Immature natural killer cell (primary cell): ENCODE measurements around the gene NHLRC2. TPM values are rescaled to one million over a fixed set of nuclear protein-coding genes. Genes with fewer than 3 reads are reported as not detected.
A peak's percentile ranks its signal among the peaks of the same experiment; 100 is the strongest.

Experiments used
- DNase-seq, 3 donors: peaks; one replicate each; pipeline ENCODE4 v3.0.0; 2022; ENCODE audit warnings: mixed read lengths in 1 of 3
- H3K27ac Mint-ChIP-seq, 6 donors: one replicate each; pipeline ENCODE4 v1.8.0; 2020; ENCODE audit warnings: mixed read lengths in 6 of 6, mild to moderate bottlenecking in 5 of 6, inconsistent platforms in 4 of 6, moderate library complexity in 3 of 6
- H3K27me3 Mint-ChIP-seq, 3 donors: one replicate each; pipeline ENCODE4 v1.8.0; 2020 to 2021; ENCODE audit warnings: low read depth in 3 of 3, mild to moderate bottlenecking in 3 of 3, mixed read lengths in 3 of 3, moderate library complexity in 3 of 3, inconsistent platforms in 1 of 3
- H3K36me3 Mint-ChIP-seq, 3 donors: one replicate each; pipeline ENCODE4 v1.8.0; 2020; ENCODE audit warnings: mixed read lengths in 3 of 3, inconsistent platforms in 2 of 3, mild to moderate bottlenecking in 2 of 3
- H3K4me1 Mint-ChIP-seq, 2 donors: one replicate each; pipeline ENCODE4 v1.8.0; 2020; ENCODE audit warnings: inconsistent platforms in 2 of 2, mild to moderate bottlenecking in 2 of 2, mixed read lengths in 2 of 2, moderate library complexity in 1 of 2
- H3K4me3 Mint-ChIP-seq, 5 donors: one replicate each; pipeline ENCODE4 v1.8.0; 2020; ENCODE audit warnings: mild to moderate bottlenecking in 5 of 5, mixed read lengths in 5 of 5, inconsistent platforms in 3 of 5, moderate library complexity in 3 of 5
- H3K9me3 Mint-ChIP-seq, 6 donors: one replicate each; pipeline ENCODE4 v1.8.0; 2020; ENCODE audit warnings: mild to moderate bottlenecking in 6 of 6, mixed read lengths in 6 of 6, inconsistent platforms in 4 of 6, moderate library complexity in 3 of 6
- polyA plus RNA-seq, 3 donors: library from polyadenylated mRNA; unstranded; fragments of 300-500 nt; fragmentation: Illumina TruSeq; gene quantifications; one replicate each; pipeline ENCODE4 v1.2.3, GENCODE V29; 2021

The NHLRC2 gene
- polyA plus RNA-seq, 3 donors from 2014 or later, result 8.9 to 11.3 (median 10.2) TPM

DNA sequence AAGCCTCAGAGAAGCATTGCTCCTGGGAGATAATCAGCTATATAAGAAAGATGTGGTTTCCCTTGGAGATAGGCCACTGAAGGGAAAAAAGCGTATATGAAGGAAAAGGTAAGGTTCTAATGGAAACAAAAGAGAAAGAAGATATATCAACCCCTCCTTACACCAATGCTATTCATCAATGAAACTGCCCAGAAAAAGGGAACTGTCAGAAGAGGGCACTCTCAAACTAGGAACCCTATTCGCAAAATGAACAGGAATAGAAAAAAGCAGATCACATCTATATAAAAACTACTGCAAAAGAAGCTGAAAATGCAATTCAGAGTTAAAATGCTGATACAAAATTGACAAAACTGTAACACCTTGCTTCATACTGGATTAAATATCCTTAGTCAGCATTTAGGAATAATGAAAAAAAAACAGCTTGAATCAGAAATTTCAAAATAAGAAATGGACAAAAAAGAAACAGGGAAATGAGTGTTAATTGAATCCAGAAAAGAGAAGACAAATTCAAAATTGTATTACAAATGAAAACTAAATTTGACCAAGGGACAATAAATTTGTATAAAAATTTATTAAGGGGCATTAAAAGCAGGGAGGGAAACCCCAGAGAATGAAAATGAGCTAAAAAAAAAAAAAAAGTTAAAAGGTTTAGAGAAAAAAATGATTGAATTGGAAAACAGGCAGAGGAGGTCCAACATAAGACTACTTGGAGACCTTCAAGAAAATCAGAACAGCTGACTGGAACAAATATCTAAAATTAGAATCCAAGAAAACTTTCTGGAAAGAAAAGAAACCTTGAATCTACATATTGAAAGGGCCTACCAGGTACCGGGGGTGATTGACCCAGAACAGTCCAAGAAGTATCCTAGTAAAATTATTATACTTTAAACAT lies 17.9 kb downstream of the NHLRC2 start:
- Mint-ChIP-seq H3K4me3 (no peak overlapping the region), H3K9me3 (peaks cover 0 to 3% (median 0%) of the 10 kb centered on the region in 6 donors), H3K36me3 (peaks cover 3 to 17% (median 11%) of the 10 kb centered on the region in 3 donors), H3K27me3 (peaks cover 0 to 1% (median 0%) of the 10 kb centered on the region in 3 donors), H3K27ac (no peak overlapping the region), H3K4me1 (peaks cover 3 to 27% of the 10 kb centered on the region in 2 donors)
- DNase-seq, result no peak

DNA sequence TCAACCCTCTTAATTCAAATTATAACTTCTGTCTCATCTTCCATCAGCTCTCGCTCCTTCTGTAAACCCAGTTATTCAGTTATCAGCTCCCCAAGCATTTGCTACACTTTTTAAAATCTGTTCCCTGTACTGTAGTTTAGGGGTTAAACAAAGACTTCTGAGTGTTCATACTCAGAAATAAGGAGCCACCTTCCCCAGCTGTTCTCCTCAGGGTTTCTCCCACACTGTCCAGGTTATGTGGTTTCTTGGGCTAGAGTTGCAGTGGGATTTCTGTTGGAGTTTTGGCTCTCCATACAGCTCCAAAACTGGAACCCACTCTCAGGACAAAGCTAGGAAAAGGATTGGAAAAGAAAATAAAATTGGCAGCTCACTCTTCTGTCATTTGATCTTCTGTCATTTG lies 20.8 kb downstream of the NHLRC2 start:
- no peak overlapping the region for H3K4me3 Mint-ChIP-seq
- peaks cover 0 to 22% (median 15%) of the 10 kb centered on the region in 3 donors for H3K36me3 Mint-ChIP-seq
- peaks cover 0 to 24% of the 10 kb centered on the region in 2 donors for H3K4me1 Mint-ChIP-seq
- no peaks in the 10 kb centered on the region for H3K27me3 Mint-ChIP-seq
- H3K27ac Mint-ChIP-seq, result no peak overlapping the region
- peaks cover 0 to 3% (median 0%) of the 10 kb centered on the region in 6 donors for H3K9me3 Mint-ChIP-seq
- DNase-seq, result no peak

DNA sequence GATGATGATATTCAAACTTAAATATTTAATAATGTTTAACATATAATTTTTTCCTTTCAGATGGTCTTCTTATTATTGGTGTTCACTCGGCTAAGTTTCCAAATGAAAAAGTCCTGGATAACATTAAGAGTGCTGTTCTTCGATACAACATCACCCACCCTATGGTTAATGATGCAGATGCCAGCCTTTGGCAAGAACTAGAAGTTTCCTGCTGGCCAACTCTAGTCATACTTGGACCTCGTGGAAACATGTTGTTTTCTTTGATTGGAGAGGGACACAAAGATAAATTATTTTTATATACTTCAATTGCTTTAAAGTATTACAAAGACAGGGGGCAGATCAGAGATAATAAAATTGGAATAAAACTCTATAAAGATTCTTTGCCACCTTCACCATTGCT lies 22.0 kb downstream of the NHLRC2 start:
- peaks cover 0 to 3% (median 0%) of the 10 kb centered on the region in 6 donors for H3K9me3 Mint-ChIP-seq
- no peak for DNase-seq
- no peak overlapping the region for H3K4me3 Mint-ChIP-seq
- H3K4me1 Mint-ChIP-seq, result peaks cover under 1 to 25% of the 10 kb centered on the region in 2 donors
- peaks cover 0 to 2% (median 0%) of the 10 kb centered on the region in 3 donors for H3K27me3 Mint-ChIP-seq
- no peak overlapping the region for H3K27ac Mint-ChIP-seq
- H3K36me3 Mint-ChIP-seq, result peaks cover 0 to 22% (median 15%) of the 10 kb centered on the region in 3 donors

DNA sequence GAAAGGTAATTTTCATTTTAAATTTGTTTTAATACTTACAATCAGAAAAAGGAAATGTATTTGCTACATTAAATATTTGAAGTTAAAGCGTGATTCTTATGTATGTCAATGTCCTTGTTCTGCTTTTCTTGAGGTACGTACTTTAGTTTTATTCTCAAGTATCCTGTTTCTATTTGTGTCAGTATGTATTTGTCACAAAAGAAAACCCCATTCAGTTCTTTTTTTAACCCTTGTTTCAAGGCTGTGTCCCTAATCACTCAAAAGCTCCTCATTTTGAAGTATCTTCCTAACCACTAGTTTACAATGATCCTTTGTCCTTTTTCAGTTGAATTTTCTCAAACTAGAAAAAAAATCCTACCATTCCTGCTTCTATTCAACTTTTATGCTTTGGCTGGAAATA lies 25.2 kb downstream of the NHLRC2 start:
- no peak overlapping the region for H3K4me3 Mint-ChIP-seq
- H3K36me3 Mint-ChIP-seq, result peaks cover 5 to 31% (median 30%) of the 10 kb centered on the region in 3 donors
- H3K27me3 Mint-ChIP-seq, result peaks cover 0 to 2% (median 0%) of the 10 kb centered on the region in 3 donors
- H3K27ac Mint-ChIP-seq, result no peak overlapping the region
- no peaks in the 10 kb centered on the region for H3K9me3 Mint-ChIP-seq
- peaks cover 22 to 39% of the 10 kb centered on the region in 2 donors for H3K4me1 Mint-ChIP-seq
- no peak for DNase-seq

DNA sequence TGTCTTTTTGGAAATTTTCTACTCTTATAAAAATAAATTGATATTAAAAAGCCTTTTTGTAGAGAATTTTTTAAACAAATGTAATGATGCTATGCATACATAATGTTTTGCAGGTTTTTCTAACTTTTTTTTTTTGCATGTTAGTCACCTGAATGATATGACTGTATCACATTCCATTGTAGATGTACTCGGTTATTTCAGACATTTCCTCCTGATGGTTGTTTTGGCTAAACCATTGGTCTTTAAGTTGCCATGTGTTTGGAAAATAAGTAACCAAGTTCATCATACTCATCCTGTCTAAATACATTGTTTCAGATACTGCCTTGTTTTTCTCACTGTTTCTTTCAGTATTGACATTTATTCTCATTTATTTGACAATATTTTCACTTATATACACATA lies 25.8 kb downstream of the NHLRC2 start:
- DNase-seq, result no peak
- Mint-ChIP-seq H3K27ac (no peak overlapping the region), H3K4me1 (peaks cover 22 to 34% of the 10 kb centered on the region in 2 donors), H3K4me3 (no peak overlapping the region), H3K27me3 (peaks cover 0 to 2% (median 0%) of the 10 kb centered on the region in 3 donors), H3K9me3 (no peaks in the 10 kb centered on the region), H3K36me3 (peaks cover 8 to 33% (median 33%) of the 10 kb centered on the region in 3 donors)

DNA sequence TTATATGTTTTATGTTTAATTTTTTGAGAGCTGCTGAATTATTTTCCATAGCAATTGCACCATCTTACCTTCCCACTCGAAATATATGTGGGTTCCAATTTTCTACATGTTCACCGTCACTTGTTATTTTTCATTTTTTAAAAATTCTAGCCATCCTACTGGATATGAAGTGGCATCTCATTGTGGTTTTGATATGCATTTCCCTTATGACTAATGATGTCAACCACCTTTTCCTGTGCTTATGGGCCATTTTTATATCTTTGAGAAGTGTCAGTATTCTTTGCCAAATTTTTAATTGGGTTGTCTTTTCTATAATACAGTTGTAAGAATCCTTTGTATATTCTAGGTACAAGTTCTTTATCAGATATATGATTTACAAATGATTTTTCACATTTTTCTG lies 27.8 kb downstream of the NHLRC2 start:
- peaks cover 22 to 28% of the 10 kb centered on the region in 2 donors for H3K4me1 Mint-ChIP-seq
- DNase-seq, result peak; percentile 7 to 8 (median 7)
- H3K27ac Mint-ChIP-seq, result peak overlapping the region in 4 of 6 donors; percentile 8 to 76 (median 43)
- H3K4me3 Mint-ChIP-seq, result peak overlapping the region in 3 of 5 donors; percentile 16 to 26 (median 21)
- peaks cover 0 to 2% (median 0%) of the 10 kb centered on the region in 3 donors for H3K27me3 Mint-ChIP-seq
- H3K9me3 Mint-ChIP-seq, result no peaks in the 10 kb centered on the region
- peaks cover 26 to 48% (median 48%) of the 10 kb centered on the region in 3 donors for H3K36me3 Mint-ChIP-seq

DNA sequence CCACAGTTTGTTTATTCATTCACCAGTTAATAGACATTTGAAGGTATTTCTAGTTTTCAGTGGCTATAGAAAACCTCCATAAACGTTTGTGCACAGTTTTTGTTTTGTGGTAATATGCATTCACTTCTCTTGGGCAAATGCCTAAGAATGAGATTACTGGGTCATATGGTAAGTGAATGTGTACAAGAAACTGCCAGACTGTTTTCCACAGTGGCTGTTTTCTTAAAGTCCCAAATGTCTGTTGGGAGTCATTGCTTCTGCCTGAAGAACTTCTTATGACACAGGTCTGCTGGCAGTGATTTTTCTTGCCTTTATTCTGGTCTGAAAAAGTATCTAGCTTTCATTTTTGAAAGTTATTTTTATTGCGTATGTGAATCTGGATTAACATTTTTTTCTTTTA lies 35.5 kb downstream of the NHLRC2 start:
- H3K9me3 Mint-ChIP-seq, result no peaks in the 10 kb centered on the region
- H3K27ac Mint-ChIP-seq, result no peak overlapping the region
- no peaks in the 10 kb centered on the region for H3K4me1 Mint-ChIP-seq
- no peak for DNase-seq
- no peaks in the 10 kb centered on the region for H3K27me3 Mint-ChIP-seq
- peaks cover 30 to 38% (median 30%) of the 10 kb centered on the region in 3 donors for H3K36me3 Mint-ChIP-seq
- no peak overlapping the region for H3K4me3 Mint-ChIP-seq

DNA sequence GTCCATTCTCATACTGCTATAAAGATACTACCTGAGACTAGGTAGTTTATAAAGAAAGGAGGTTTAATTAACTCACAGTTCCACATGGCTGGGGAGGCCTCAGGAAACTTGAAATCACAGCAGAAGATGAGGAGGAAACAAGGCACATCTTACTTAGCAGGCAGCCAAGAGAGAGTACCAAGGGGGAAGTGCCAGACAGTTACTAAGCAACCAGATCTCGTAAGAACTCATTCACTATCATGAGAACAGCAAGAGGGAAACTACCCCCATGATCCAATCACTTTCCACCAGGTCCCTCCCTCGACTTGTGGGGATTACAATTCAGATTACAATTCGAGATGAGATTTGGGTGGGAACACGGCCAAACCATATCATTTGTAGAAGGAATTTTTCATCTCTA lies 36.3 kb downstream of the NHLRC2 start:
- DNase-seq, result no peak
- Mint-ChIP-seq H3K36me3 (peaks cover 26 to 37% (median 29%) of the 10 kb centered on the region in 3 donors), H3K9me3 (no peaks in the 10 kb centered on the region), H3K4me1 (no peaks in the 10 kb centered on the region), H3K27ac (no peak overlapping the region), H3K4me3 (no peak overlapping the region), H3K27me3 (peaks cover 0 to 1% (median 0%) of the 10 kb centered on the region in 3 donors)

DNA sequence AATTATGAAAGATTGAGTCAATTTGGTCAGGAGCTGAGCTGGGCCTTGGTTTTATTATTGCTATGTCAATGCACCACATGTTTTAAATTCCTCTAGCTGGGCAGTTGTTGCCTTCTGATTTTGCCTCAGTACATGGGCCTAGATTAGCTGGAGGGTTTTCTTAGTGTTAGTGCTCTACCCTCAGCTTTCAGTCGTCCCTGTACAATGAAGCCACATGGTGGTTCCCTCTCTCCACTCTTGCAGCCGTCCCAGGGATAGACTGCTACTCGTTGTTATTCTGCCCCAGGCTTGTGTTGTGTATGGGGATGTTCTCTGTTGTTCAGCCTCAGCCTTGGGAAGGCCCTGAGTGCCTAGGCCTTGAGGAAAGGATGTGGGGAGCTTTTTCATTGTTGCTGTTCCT lies 37.0 kb downstream of the NHLRC2 start:
- Mint-ChIP-seq H3K27ac (peak overlapping the region in 1 of 6 donors; percentile 45), H3K36me3 (peaks cover 21 to 30% (median 24%) of the 10 kb centered on the region in 3 donors), H3K4me3 (no peak overlapping the region), H3K4me1 (no peaks in the 10 kb centered on the region), H3K9me3 (no peaks in the 10 kb centered on the region), H3K27me3 (peaks cover 0 to 1% (median 0%) of the 10 kb centered on the region in 3 donors)
- no peak for DNase-seq

DNA sequence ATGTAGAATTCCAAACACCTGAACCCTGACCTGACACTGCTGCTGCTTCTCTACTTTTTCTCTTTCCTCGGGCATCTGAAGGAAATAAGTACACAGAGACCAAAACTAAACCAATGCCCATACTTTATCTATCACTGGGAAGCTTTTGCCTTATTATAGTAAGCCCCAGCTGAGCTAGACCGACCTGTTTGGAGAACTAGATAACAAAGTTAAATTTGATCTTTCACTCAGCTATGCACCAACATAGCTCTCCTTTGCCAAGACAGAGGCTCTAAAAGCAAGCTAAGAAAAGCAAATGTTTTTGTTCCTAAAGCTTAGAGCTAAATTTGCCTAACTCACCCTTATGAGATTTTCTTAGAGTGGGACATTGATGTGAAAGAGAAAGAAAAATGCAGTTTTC lies 39.1 kb downstream of the NHLRC2 start:
- H3K27ac Mint-ChIP-seq, result peak overlapping the region in 2 of 6 donors; percentile 37 to 47
- H3K4me3 Mint-ChIP-seq, result no peak overlapping the region
- peaks cover 14 to 24% (median 22%) of the 10 kb centered on the region in 3 donors for H3K36me3 Mint-ChIP-seq
- no peaks in the 10 kb centered on the region for H3K9me3 Mint-ChIP-seq
- H3K4me1 Mint-ChIP-seq, result no peaks in the 10 kb centered on the region
- no peak for DNase-seq
- peaks cover 0 to 1% (median 0%) of the 10 kb centered on the region in 3 donors for H3K27me3 Mint-ChIP-seq

DNA sequence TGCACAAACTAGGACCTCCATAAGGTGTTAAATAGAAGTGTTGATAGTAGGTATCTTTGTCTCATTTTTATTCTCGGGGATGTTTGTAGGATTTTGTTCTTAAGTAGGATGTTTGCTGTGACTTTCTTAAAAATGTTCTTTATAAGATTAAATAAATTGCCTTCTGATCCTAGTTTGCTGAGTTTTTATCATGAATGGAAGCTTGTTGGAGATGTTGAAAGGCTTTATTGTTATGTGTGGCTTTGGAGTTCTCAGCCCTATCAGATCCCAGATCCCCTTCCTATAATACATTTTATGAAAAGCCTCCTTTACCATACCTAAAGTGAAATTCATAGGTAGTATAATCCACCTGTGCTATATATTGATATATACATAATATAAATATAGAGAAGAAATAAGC lies 40.1 kb downstream of the NHLRC2 start:
- H3K36me3 Mint-ChIP-seq, result peaks cover 16 to 28% (median 26%) of the 10 kb centered on the region in 3 donors
- H3K9me3 Mint-ChIP-seq, result no peaks in the 10 kb centered on the region
- no peak overlapping the region for H3K27ac Mint-ChIP-seq
- H3K4me3 Mint-ChIP-seq, result no peak overlapping the region
- DNase-seq, result no peak
- no peaks in the 10 kb centered on the region for H3K4me1 Mint-ChIP-seq
- peaks cover 0 to 1% (median 0%) of the 10 kb centered on the region in 3 donors for H3K27me3 Mint-ChIP-seq

DNA sequence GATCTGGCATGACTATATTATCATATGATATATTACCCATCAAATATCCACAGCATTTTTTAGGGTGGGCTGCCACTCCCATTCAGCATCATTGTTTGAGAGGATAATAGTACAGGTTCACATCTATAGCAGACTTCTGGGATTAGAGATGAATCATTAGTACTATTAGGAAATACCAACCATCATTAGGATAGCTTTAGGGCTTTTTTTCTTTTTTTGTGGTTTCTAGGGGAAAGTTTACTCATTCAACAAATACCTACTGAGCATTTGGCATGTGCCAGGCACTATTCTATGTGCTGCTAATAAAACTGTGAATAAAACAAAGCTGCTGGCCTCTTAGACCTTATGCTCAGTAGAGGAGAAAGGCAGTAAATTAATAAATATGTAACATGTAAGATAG lies 40.6 kb downstream of the NHLRC2 start:
- no peaks in the 10 kb centered on the region for H3K9me3 Mint-ChIP-seq
- no peaks in the 10 kb centered on the region for H3K4me1 Mint-ChIP-seq
- no peak for DNase-seq
- H3K36me3 Mint-ChIP-seq, result peaks cover 13 to 25% (median 23%) of the 10 kb centered on the region in 3 donors
- peak overlapping the region in 1 of 6 donors; percentile 4 for H3K27ac Mint-ChIP-seq
- no peak overlapping the region for H3K4me3 Mint-ChIP-seq
- H3K27me3 Mint-ChIP-seq, result peaks cover 0 to 1% (median 0%) of the 10 kb centered on the region in 3 donors

DNA sequence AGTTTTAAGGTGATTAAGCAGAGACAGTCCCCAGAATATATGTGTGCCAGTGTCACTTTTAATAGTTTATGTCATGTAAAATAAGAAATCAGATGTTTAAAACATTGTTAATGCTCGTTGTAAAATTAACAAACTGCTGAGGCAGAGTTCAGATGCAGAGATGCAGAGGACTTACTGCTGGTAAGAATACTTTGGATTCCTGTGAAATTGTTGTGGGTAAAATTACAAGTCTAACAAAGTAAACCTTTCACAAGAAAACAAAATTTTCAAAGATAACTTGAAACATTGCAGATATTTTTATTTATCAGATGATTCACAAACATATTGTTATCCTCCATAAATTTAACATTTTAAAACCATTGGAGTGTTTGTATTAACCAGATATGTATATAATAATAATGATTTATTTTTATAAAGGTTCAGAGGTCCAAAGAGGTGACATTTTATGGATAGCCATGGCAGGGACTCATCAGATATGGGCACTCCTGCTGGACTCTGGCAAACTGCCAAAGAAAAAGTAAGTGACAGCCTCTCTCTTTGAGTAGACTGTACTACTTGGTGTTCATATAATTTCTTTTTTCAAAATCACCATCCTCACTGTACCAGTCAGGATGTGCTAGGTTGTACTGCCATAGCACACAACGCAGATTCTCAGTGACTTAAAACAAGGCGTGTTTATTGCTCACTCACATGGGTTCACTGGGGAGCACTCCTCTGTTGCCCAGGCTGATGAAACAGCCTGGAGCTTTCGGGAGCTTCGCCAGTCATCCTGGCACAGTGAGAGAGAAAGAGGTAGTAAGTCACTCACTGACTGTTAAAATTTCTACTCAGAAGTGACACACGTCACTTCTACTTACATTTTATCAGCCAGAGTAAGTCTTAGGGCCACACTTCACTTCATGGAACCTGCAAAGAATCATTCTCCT lies 43.5 kb downstream of the NHLRC2 start:
- Mint-ChIP-seq H3K27ac (no peak overlapping the region), H3K4me3 (no peak overlapping the region), H3K36me3 (peaks cover 21 to 36% (median 30%) of the 10 kb centered on the region in 3 donors), H3K27me3 (peaks cover 0 to 1% (median 0%) of the 10 kb centered on the region in 3 donors), H3K9me3 (no peaks in the 10 kb centered on the region), H3K4me1 (no peaks in the 10 kb centered on the region)
- DNase-seq, result no peak
